Vagina (tissue), 2 donors: ENCODE measurements around the gene LRRC3.

ENCODE experiments used
- CTCF ChIP-seq, 3 experiments: fragments of 450-650 bp in 2 of 3; fragments of 200-600 bp in 1 of 3; sonication (generic) in 1 of 3; IDR thresholded peaks; one replicate each; pipeline ENCODE4 v1.5.1; 2017 to 2019; ENCODE audit warnings: antibody characterized with exemption in 3 of 3, mild to moderate bottlenecking in 2 of 3, moderate library complexity in 2 of 3
- POLR2A ChIP-seq, 2 donors: fragments of 450-650 bp; IDR thresholded peaks; one replicate each; pipeline ENCODE4 v1.6.1; 2017; ENCODE audit warnings: antibody characterized with exemption in 2 of 2, mild to moderate bottlenecking in 2 of 2, moderate library complexity in 2 of 2
- POLR2AphosphoS5 ChIP-seq, 2 donors: sonication (generic); formaldehyde crosslinking; IDR thresholded peaks; one replicate each; pipeline ENCODE4 v1.9.0; 2017; ENCODE audit warnings: antibody characterized with exemption in 2 of 2, mild to moderate bottlenecking in 2 of 2, low read depth in 1 of 2; ENCODE audit not compliant: insufficient read depth in 1 of 2

GRCh38 chr21:44485254-44485793 lies 30.0 kb downstream of the LRRC3 start:
- TF ChIP-seq CTCF (IDR thresholded peaks at IDR 0.05) (no peak), POLR2A (IDR thresholded peaks at IDR 0.05) (no peak), POLR2AphosphoS5 (IDR thresholded peaks at IDR 0.05; ENCODE audit: insufficient read depth in 1 of 2, low read depth in 1 of 2) (no peak)
